GM21515 (cell line): ENCODE measurements around the gene OPCML.

ENCODE experiments used
- ATAC-seq: cut with Tn5 transposase; IDR thresholded peaks from one replicate; pipeline ENCODE4 v1.9.1; 2021; ENCODE audit not compliant: unreplicated experiment

The OPCML gene

DNA sequence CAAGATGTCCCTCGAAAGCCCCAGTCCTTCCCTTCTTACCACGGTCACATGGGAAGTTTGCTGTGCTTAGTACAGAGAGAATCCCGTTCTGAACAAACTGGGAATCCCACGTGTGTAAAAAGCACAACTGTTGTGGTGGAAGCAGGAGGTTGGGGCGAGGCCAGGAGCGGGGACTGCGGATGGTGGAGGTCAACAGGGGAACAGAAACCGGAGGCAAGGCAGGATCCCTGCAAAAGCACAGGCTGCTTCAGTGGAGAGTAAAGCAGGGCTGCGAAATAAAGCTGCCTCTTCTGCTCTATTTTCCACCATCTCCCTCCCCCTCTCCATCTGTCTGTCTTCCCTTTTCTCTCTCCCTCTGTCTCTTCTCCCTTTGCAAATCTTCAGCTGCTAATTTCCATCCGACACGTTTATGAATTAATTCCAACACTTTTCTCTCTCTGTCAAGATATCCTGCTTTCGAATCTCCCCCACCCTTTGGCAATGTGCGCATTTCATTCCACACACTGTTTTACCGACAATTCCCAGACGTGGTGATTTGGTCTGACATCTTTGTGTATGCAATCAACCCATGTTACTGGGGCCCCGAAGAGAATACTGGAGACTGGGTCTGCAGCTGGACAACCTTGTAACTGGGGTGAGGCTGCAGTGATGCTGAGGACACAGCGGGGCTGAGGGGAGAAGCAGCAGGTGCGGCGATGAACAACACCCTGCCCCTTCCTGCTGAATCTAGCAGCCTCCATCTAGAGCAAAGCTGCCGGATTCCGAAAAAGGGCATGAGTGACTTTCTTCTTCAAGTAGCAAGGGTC, 571.8 kb downstream of the OPCML start:
- no peak for ATAC-seq

DNA sequence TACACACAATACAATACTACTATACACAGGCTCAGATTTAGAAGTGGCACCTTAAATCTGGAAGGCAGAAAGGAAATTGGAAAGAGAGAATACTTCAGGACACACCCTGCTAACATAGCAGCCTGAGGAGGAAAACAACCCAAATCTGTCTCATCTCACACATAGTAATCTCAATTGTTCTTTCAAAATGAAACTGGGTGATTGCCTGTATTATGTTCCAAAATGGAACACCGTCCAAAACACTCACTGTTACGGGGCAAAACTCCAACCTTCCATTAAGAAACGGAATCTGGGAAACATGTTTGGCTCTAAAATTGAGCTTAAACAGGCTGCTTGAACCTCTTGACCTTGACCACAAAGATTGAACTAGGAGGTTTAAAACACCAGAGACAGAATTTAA, 572.6 kb downstream of the OPCML start:
- ATAC-seq, result no peak

DNA sequence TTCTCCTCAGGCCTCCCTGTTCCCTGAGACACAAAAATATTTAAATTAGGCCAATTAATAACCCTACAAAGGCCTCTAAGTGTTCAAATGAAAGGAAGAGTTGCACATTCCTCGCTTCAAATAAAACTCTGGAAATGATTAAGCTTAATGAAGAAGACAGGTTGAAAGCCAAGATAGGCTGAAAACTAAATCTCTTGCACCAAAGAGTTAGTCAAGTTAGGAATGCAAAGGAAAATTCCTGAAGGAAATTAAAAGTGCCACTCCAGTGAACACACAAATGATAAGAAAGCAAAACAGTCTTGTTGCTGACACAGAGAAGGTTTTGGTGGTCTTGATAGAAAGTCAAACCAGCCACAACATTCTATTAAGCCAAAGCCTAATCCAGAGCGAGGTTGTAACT, 574.4 kb downstream of the OPCML start:
- ATAC-seq, result no peak

DNA sequence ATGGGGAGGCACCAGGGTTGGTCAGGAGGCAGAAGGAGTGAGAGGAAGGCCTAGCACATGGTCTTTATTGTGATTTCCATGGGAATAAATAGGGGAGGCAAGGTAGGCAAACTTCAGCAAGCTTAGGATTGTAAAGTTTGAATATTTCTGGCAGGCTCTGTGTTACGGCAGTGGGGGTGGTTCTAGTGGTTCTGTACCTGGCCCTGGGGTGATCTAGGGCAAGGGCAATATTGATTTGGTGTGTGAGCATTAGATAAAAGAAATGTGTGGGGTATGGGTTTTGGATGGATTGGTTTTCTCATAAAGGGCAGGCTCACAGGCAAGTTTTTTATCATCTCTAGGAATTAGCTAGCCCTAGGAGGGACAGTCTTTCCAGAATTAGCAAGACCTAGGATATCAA, 584.0 kb downstream of the OPCML start:
- ATAC-seq, result no peak

DNA sequence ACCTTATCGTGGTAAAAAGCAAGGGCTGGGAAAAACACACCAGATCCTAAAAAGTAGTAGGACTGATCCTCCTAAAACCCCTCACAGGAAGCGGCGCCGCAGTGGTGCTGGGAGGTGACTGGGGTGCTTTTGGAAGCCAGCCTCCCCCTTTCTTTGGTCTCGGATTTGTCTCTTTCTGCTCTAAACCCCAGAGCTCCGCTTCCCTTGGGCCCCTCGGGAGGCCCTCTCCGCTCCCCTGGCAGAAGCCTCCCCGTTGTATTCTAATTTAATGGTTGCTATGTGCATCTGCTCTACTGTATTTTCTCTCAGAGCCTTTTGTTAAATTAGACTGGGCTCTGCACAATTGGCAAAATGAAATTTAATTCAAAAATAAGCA, 587.7 kb downstream of the OPCML start:
- no peak for ATAC-seq

DNA sequence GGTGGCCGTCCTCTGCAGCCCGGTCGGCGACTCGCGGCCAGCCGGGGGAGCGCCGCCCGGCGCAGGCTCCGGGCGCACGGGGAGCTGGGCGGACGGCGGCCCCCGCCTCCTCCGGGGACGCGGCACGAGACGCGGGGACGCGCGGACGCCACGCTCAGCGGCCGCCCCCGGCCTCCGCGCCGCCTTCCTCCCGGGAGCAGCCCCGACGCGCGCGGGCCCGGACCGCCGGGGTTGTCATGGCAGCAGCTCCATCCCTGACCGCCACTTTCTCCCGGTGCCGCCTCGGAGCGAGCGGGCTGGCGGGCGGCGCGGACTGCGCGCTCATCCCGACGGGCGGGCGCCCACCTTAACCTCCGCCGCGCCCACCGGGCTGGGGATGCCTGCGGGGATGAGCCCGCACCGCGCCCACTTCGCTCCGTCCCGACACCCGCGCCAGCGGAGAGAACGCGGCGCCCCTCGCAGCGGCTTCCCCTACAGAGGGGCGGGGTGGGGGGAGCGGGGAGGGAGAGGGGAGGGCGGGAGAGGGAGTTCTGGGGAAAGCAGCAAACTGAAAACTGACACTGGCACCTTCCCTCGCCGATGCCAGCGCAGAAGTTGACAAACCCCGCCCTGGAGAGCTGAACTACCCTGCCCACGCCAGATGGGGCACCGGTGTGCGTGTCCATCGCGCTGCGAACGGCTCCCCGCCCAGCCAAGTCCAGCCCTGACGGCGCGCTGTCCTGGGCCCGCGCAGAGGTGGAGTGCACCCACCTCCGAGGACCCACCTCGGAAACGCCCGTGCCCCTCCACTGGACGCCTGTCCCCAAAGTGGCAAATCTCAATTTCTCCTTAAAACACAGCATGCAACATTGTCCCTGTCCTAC, 588.4 kb downstream of the OPCML start:
- ATAC-seq, result no peak

DNA sequence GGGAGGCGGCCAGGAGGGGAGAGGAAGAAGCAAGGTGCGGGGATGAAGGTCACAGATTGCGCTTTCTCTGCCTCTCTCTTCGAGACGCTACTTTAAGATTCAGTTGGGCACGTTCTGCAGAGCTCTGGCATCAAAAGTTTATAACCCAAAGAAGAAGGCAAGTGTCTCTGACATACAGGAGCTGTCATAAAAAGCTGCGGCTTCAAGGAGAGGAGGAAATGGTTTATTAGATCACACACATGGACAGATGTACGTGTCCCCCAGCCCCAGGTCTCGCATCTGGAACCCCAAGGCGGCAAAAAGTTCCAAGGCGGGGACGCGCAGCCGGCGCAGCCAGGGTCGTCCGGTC, 589.0 kb downstream of the OPCML start:
- ATAC-seq, result no peak

DNA sequence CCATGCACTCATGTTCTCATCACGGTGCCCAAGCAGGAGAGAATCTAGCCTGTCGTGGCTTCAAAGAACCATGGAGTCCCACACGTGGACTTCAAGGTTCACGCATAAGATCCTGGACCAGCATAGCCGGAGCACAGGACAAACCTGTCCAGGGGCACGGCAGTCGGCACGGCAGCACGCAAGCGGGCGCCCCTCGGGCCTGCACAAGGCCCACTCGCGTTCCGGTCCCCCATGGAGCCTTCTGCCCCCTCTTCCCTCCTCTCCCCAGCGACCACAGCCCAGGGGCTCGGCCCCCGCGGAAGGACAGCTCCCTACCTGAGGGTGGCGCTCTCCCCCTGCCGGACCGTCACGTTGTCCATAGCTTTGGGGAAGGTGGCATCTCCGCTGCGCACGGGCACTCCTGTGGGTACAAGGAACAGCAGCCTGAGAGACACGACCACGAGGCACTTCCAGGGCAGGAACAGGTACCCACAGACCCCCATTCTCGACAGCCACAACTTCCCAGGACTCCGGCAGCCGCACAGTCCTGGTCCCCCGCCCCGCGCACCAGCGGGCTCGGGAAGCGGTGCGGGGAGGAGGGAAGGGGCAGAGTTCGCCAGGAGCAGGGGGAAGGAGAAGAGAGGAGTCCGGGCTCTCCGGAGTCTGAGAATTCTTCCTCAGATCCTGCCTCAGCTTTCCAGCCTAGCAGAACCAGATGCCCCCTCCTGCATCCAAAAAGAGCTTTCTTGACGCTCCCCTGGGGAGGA, 589.5 kb downstream of the OPCML start:
- ATAC-seq, result no peak

DNA sequence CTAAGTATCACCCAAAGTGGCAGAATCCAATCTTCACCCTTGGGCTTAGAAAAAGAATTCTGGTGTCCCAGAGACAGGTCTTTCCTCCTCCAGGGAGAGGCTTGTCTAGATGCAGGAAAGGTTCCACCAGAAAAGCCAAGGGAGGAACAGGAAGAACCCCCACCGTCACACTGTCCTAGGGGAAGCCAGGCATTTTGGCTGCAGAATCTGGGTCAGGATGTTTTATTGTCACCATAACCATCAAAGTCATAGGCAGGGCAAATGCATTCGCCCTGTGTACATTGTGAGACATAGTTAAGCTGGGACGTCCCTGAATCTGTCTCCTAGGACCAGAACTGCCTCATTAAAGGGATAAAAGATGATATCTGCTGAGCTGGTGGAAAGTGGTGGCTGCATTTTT, 590.5 kb downstream of the OPCML start:
- no peak for ATAC-seq

DNA sequence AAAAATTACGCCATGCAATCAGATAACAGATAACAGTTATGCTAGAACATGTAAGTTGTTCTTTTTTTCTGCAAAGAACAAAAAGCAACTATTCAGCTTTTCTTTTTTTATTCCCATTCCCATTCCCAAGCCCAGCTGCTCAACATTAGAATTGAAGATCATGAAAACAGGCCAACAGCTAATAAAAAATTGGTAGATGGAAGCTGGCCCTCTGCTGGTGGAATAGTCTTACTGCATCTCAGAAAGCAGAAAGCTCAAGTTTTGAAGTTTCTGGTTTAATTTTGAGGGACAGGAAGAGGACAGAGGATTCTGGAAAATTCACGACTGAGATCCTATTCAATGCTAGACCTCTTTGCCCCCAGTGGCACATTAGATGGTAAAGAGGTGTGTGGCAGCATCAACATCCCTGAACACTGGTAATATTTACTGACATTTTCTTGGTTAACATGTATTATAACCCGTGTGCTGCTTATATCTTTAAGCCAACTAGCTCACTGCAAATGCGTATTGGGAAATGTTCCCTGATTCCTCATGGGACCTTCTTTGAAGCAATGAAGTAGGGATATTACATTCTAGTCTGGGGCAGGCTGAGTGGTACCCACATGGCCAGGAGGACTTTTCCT, 591.2 kb downstream of the OPCML start:
- no peak for ATAC-seq

DNA sequence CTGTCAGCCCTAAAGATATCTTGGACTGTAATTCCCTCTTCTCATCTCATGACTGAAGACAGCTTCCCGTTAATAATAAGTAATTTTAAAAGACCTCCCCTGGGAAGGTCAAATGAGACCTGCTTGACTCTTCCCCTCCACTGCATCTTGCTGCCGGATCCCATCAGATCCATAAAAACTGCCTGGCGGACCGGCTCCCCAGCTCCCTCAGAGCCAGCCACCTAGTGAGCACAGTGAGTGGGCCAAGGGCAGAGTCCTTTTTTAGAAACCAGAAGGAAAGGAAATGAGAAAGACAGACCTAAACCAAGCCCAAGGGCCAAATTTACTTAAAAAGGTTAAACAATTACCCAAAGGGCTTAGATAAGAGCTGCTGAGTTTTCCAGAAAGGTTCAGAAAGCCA, 595.3 kb downstream of the OPCML start:
- ATAC-seq, result no peak

DNA sequence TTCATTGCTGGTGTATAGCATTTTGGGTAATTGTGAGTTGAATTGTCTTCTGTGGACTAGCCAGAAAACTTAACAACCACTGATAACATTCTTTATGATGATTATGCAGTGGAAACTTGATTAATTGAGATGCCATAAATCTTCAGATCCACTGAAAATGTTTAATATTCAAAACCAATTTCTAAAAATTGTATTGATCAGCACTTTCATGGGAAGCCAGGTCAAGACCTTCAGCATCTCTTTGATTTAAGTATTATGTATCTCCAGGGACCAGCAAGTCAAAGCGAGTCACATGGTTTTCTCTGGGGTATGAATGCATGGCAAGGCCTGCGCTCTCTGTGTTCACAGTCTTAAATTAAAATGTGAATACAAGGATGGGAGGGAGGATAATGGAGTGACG, 596.9 kb downstream of the OPCML start:
- no peak for ATAC-seq

DNA sequence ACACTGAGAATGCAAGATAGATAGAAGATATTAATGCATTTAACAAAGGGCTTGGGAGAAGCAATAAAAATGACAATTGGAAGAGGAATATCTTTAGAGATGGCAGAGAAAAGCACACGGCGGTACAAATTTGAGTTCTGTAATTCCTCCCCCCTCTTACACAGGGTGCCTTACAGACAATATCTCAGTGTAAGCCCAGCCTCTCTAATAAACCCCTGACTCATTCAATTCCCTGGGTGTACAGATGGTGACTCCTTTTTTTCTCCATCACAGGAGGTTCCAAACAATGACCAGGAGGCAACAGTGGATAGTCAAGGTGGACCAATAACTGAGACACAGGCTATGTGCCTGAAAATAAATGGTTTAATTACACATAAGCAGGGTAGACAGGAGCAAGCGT, 598.6 kb downstream of the OPCML start:
- ATAC-seq, result no peak

DNA sequence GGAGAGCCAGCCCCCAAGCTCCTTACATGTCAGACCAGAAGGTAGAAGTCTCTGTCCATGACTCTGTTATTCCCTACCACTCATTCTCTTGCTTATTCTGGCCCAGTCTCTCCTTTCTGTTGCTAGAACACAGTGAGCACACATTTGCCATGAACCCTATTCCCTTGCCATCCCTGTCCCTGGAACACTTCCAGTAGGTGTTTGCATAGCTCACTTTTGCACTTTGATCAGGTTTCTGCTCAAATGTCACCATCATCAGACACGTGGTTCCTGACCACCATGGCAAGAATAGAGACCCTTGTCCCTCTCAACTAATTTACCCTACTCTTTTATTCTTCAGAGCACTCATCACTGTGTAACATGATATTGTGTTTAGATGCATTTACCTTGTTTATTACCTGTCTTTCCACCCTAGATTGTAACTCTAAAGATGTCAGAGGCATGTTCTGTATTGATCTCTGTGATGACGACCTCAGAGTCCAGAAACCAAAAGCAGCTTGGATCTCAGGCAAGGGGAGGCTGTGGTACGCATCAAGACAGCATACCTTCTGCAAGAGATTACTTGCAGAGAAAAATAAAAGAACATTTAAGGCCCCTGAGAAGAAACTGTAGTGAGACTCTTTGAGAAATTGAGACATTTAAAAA, 606.4 kb downstream of the OPCML start:
- no peak for ATAC-seq

DNA sequence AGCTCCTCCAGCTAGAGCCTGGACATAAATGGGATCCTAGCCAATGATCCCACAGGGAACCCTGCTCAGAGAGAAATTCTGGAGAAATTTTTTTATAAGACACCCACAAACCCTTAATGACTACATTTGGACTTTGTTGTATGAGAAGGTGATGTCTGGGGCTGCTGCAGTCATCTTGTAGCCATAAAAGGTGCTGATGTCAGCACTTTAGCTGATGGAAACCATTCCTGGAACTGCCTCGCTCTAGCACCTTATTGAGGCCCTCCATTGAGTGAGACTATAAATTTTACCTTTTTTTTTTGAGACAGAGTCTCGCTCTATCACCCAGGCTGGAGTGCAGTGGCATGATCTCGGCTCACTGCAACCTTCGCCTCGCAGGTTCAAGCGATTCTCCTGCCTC, 610.7 kb downstream of the OPCML start:
- no peak for ATAC-seq

DNA sequence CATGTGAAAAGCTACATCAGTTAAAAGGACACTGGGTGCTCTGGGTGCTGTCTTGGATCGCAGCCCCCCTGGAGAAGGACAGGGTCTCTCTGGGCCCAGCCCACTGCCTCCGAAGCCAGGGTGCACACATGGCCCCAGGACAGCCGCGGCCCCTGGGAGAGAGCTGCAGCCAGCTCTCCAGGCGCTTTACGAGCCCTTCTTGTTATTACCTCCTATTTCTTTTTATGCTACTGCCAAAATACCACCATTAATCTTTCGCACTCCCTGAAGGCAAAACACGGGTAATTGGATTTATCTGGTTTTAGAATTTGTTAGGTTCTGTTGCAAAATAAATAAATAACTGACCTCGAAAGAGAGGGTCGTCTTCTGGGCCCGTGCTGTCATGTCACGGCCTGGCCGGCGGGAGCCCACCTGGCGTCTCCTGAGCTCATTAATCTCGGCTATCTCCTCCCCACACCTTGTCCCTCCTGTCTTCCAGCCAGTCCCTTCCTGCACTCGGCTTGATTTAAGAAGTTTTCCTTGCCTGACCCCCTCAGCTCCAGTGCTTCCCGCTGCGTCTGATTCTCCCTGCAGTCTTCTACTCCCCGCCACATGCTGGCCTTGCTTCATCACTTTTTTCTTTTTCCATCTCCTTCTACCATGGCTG, 611.7 kb downstream of the OPCML start:
- ATAC-seq, result no peak

DNA sequence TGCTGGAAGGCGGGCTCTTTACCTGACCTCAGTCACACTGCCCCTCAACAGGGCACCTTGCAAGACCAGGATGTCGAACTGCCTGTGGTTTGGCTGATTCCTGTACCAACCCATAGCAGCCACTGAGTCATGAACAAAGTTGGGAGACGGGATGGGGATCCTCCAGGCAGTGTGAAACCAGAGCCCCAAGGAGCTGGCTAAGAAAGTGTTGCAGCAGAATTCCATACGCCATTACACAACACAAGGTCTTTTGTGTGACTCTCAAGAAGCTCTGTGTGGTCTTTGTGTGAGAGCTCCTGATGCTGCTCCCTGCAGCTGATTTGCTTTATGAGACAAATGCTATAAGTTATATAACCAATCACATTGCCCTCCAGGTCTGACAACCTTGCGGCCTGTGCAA, 617.7 kb downstream of the OPCML start:
- ATAC-seq, result no peak

DNA sequence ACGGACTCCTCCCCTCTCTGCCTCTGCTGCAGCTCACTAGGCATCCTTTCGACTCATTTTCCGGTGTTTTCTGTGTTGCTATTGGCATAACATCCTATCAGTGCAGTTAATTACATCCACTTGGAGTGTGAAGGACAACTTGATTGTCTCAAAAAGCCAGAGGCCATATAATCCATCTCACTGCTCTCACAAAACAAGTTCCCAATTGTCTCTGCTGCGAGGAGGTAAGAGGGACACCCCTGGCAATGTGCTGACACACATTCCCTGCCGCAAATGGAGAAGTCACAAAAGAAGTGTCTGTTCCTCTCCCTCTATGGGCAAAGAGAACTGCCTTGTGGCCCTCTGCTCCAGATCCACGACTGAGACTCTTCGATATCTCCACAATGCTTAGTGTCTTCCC, 618.4 kb downstream of the OPCML start:
- ATAC-seq, result no peak

DNA sequence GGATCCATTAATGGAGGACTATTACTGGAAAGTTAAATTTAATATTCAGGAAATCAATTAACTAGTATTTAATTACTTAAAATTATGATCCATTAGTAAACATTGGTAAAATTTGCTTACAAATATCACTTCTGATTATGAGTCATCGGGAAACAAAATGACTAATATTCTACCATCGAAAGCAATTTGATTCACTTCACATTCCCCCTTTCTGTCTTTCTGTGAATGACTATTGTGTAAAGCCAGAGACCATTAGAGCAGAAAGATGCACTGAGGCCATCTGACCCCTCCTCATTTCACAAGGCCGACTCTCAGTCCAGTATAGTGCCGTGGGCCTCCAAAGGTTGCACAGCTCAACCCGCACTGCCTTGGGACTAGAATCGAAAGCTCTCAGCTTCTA, 619.0 kb downstream of the OPCML start:
- ATAC-seq, result no peak

DNA sequence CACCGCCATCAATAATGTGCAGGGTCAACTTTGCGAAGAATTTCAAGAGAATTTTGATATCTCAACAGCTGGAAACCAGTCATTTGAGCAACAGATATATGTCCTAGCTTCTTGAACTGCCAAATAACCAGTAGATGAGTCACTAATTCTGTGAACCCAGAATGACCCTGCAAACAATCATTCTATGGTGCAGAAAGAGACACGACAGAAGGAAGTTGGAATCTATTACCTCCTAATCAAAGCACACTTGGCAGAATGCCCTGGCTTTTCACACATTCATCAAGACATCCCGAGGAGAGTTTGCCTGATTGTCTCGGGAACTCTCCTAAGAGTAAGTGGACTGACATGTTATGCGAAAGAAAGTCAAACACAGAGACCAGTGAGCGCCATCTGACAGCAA, 621.1 kb downstream of the OPCML start:
- ATAC-seq, result no peak
